ENCODE measurements around the gene FUCA2. TPM values are rescaled to one million over a fixed set of nuclear protein-coding genes. Genes with fewer than 3 reads are reported as not detected.

The FUCA2 gene
- total and polyA plus RNA-seq, 2 of the 8 experiments (the other 6 are each of a cell fraction or from before 2014, with no cell fraction given) = 24.2 to 47.2 TPM

DNA sequence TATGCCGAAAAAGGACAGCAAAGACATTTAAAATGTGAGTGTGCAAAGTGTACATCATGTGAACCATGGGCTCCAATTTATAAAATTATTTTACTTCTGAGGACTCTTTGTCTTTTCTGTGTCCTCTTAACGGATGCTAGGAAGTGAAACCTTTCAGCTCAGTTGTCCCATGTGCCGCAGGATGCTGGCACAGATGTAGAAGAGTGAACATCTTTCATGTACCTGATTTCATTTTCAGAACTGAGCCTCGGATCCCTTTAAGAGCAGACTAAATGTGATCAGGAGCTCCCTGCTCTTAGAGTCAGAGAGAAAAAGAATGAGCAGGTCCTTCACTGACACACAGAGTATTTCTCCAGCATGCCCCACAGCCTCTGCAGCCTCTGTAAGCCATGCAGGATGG, 27.6 kb upstream of the FUCA2 start:
- H4K20me1 ChIP-seq (replicated peaks in 1 of 2; ENCODE audit: control insufficient read depth in 1 of 2, insufficient read depth in 2 of 2, low read length in 2 of 2) = no peaks in the 10 kb centered on the region
- H3K4me1 ChIP-seq (replicated peaks in 1 of 4; ENCODE audit: control insufficient read depth in 3 of 4, insufficient read depth in 4 of 4, low read length in 3 of 4) = peaks cover 6 to 11% (median 10%) of the 10 kb centered on the region in 4 experiments
- no peaks in the 10 kb centered on the region for H3K9me3 ChIP-seq (ENCODE audit: insufficient read depth in 2 of 2, low read depth in 1 of 2, low read length in 1 of 2)
- FAIRE-seq (no peak), DNase-seq (ENCODE audit: low read depth in 1 of 2, low spot score in 2 of 2) (no peak)
- no peak overlapping the region for H2BK5ac ChIP-seq (ENCODE audit: low read depth, low read length)
- H4K5ac ChIP-seq (ENCODE audit: insufficient read length, low read depth, low read length) = no peak overlapping the region
- no peak overlapping the region for H2AK5ac ChIP-seq (ENCODE audit: low read depth, low read length)
- 88% methylated on average over 4 of the region's 4 CpGs; no CpG with 5 or more reads in 1 of the 2 experiments for whole genome bisulfite sequencing, 2 experiments (ENCODE audit: extremely low coverage in 1 of 2, insufficient coverage in 1 of 2, insufficient read length in 1 of 2, insufficient replicate concordance in 2 of 2, low coverage in 1 of 2, low lambda C conversion rate in 2 of 2, missing lambda C conversion rate in 1 of 2)
- H2BK20ac ChIP-seq (ENCODE audit: low read length) = no peak overlapping the region
- no peak overlapping the region for H4K91ac ChIP-seq (replicated peaks; ENCODE audit: insufficient read length, low read length)
- H3K4me2 ChIP-seq (ENCODE audit: insufficient read depth in 1 of 2, low read depth in 2 of 2, low read length in 2 of 2) = peak overlapping the region in 1 of 2 experiments; percentile 7; a peak in 1 of 4 replicates
- no peak overlapping the region for H4K8ac ChIP-seq (ENCODE audit: extremely low read depth, insufficient read depth, low read length)
- H3K56ac ChIP-seq (replicated peaks; ENCODE audit: insufficient read length, low read depth, low read length) = no peak overlapping the region
- CTCF ChIA-PET (ENCODE audit: partially characterized antibody) = interaction anchor here (0.6 to 9.9 kb wide), 15 partner anchors 10 to 1967 kb away, joined by 3 to 77 read pairs (median 3); partner anchors contain the start of gene FUCA2
- H2BK15ac ChIP-seq (ENCODE audit: low read length) = no peak overlapping the region
- H3K4me3 ChIP-seq (ENCODE audit: extremely low read depth in 1 of 4, insufficient read depth in 2 of 4, low read depth in 3 of 4, low read length in 4 of 4) = no peak overlapping the region
- TF ChIP-seq BACH1 (IDR thresholded peaks at IDR 0.05; ENCODE audit: low read length) = no peak
- TF ChIP-seq RXRA (IDR thresholded peaks at IDR 0.05; ENCODE audit: insufficient read depth, low read depth, low read length) = no peak
- TF ChIP-seq TBP (IDR thresholded peaks at IDR 0.05; ENCODE audit: low read depth, low read length) = no peak
- TF ChIP-seq RBBP5 (IDR thresholded peaks at IDR 0.05; ENCODE audit: borderline replicate concordance, low read depth, low read length) = no peak
- TF ChIP-seq ASH2L (IDR thresholded peaks at IDR 0.05; ENCODE audit: low read length) = no peak
- no peak for TF ChIP-seq FOSL1 (IDR thresholded peaks at IDR 0.05; ENCODE audit: insufficient read depth, low read depth, low read length)
- TF ChIP-seq BCL11A (IDR thresholded peaks at IDR 0.05; ENCODE audit: low read depth in 2 of 2, low read length in 2 of 2) = no peak
- TF ChIP-seq CHD2 (IDR thresholded peaks at IDR 0.05; ENCODE audit: low read length) = no peak
- TF ChIP-seq SRF (IDR thresholded peaks at IDR 0.05; ENCODE audit: low read depth, low read length) = no peak
- no peak for TF ChIP-seq PHF8 (conservative IDR thresholded peaks at IDR 0.05; ENCODE audit: low read depth, low read length)
- TF ChIP-seq SIRT6 (IDR thresholded peaks at IDR 0.05; ENCODE audit: low read length) = no peak
- TF ChIP-seq, protein P1, sequence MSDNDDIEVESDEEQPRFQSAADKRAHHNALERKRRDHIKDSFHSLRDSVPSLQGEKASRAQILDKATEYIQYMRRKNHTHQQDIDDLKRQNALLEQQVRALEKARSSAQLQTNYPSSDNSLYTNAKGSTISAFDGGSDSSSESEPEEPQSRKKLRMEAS (IDR thresholded peaks at IDR 0.05) = no peak
- no peak overlapping the region for H2AFZ ChIP-seq (ENCODE audit: low read length)
- no peak overlapping the region for H2BK120ac ChIP-seq (replicated peaks; ENCODE audit: low read depth, low read length)
- H3K4ac ChIP-seq (replicated peaks; ENCODE audit: insufficient read length, low read depth, low read length) = no peak overlapping the region
- no peak overlapping the region for H3K9ac ChIP-seq (replicated peaks in 1 of 4; ENCODE audit: extremely low read depth in 1 of 4, low read depth in 3 of 4, low read length in 3 of 4)
- H3K18ac ChIP-seq (ENCODE audit: extremely low read depth, low read length) = no peak overlapping the region
- POLR2A ChIA-PET (ENCODE audit: partially characterized antibody) = interaction anchor here (0.8 kb wide), 1 partner anchor 9 kb away, joined by 3 read pairs; no protein-coding TSS in a partner anchor
- H3K79me2 ChIP-seq (ENCODE audit: control insufficient read depth in 1 of 2, insufficient read depth in 2 of 2, low read length in 2 of 2) = no peaks in the 10 kb centered on the region
- no peaks in the 10 kb centered on the region for H3K36me3 ChIP-seq (ENCODE audit: control insufficient read depth in 2 of 4, insufficient read depth in 4 of 4, low read length in 3 of 4)
- no peak overlapping the region for H2BK12ac ChIP-seq (ENCODE audit: low read depth, low read length)
- H3K79me1 ChIP-seq (ENCODE audit: low read depth, low read length) = no peaks in the 10 kb centered on the region
- peaks cover 2 to 30% (median 22%) of the 10 kb centered on the region in 4 experiments for H3K27me3 ChIP-seq (replicated peaks in 1 of 4; ENCODE audit: control insufficient read depth in 3 of 4, extremely low read depth in 1 of 4, insufficient read depth in 3 of 4, low read length in 3 of 4)
- no peak overlapping the region for H3K23ac ChIP-seq (ENCODE audit: insufficient read length)
- H3K27ac ChIP-seq (ENCODE audit: low read depth, low read length) = no peak overlapping the region
- H3K23me2 ChIP-seq (ENCODE audit: low read depth, low read length) = peaks cover 9% of the 10 kb centered on the region; the same call in 1 of the 2 replicates
- no peak overlapping the region for H3K14ac ChIP-seq (ENCODE audit: insufficient read length)

Measured in H1 (cell line).